AG09309 (cell line): Measurements from ENCODE around the gene TNIP2.

Experiments used
- DNase-seq: peaks from one replicate; pipeline ENCODE4 v3.0.0-alpha.2; 2010; ENCODE audit warnings: low read depth
- H3K4me3 ChIP-seq: 2 replicates; pipeline ENCODE4 v1.5.1; 2011; ENCODE audit warnings: mild to moderate bottlenecking, low read depth, low read length, moderate library complexity; ENCODE audit not compliant: control insufficient read depth
- CTCF ChIP-seq: IDR thresholded peaks from 2 replicates; pipeline ENCODE4 v1.5.1; 2011; ENCODE audit warnings: mild to moderate bottlenecking, low read depth, low read length, inconsistent platforms; ENCODE audit not compliant: insufficient read depth, control insufficient read depth; ENCODE audit errors: missing control alignments

The TNIP2 gene

GRCh38 chr4:2694691-2695090 lies 61.4 kb downstream of the TNIP2 start:
- no peak overlapping the region for H3K4me3 ChIP-seq
- no peak for DNase-seq
- TF ChIP-seq CTCF: no peak

GRCh38 chr4:2691952-2692435 lies 64.1 kb downstream of the TNIP2 start:
- H3K4me3 ChIP-seq: no peak overlapping the region
- no peak for DNase-seq
- TF ChIP-seq CTCF: no peak
